Activated T-cell treated with anti-CD3 and anti-CD28 coated beads for 1 hour (primary cell): Measurements from ENCODE around the gene KCNJ11.
A peak's percentile ranks its signal among the peaks of the same experiment; 100 is the strongest.

Source experiments
- DNase-seq: peaks from one replicate; pipeline ENCODE4 v3.0.0-alpha.2; 2020; ENCODE audit warnings: low read depth

KCNJ11 gene

DNA sequence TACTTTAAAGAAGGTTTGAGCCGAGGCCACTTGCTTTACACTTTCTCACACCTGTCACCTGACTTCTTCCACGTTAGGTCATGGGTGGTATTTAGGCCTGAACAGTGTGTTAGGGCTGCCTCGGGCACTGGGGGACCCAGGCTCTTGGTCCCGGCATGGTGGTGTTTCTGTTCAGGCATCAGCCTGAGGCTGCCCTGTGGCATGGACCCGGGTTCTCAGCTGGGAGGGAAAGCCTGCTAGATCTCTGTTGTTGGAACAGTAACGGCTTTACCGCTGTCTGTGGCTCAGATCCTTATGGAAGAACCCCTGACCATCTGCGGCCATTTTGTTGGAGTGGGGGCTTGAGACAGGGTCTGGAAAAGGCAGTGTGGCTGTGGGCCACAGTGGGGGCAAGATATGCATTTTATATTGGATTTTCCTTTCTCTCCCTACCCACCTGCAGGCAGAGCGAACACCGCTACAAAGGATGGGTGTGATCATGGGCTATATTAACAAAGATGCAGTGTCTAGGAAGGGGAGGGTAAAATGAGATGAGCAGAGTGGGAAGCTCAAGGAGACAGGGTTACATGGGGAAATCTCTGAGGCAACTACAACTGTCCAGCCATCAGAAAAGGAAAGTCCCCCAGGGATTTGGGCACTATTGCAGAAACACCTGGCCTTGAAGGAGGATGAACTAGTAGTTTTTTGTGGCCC lies 1.6 kb upstream of the KCNJ11 start:
- DNase-seq, result no peak

DNA sequence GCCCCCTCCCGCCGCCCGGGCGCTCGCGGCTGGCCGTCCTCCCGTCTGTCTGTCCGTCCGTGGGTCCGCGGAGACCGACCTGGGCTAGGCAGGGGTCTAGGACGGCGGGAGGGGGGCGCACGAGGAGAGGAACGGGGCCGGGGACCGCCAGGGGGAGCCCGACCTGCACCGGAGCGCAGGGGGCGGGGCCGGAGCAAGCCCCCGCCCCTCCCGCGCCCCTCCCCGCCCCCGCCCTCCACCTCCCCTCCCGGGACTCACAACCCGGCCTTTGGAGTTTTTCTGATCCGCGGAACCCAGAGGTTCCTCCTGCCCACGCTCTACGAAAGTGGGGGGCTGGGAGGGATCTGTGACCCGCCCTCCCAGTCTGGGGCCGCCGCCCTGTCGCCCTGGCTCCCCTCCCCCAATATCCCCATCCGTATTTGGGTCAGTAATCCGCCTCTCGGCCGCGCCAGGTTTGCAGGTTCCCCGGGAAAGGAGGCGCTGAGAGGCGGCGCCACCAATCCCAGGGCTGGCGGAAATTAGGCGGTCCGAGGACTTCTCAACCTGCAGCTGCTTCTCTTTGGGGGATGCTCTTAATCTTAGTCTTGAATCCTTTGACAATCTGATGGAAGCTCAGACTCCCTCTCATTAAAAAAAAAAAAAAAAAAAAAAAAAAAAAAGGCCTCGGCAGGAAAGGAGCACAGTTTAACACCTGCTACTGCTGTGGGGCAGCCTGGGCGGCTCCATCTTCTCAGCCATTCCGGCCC lies 925 bp upstream of the KCNJ11 start:
- peak; percentile 74 for DNase-seq

DNA sequence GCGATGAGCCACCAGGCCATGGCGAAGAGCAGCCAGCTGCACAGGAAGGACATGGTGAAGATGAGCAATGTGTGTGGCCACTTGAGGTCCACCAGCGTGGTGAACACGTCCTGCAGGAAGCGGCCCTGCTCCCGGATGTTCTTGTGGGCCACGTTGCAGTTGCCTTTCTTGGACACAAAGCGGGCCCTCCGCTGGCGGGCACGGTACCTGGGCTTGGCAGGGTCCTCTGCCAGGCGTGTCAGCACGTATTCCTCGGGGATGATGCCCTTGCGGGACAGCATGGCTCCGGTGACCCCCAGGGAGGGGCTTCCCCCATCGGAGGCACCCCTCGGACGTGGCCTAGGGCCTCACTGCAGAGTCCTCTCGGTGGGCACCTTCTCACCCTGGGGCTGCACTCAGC lies 648 bp downstream of the KCNJ11 start:
- DNase-seq, result no peak

DNA sequence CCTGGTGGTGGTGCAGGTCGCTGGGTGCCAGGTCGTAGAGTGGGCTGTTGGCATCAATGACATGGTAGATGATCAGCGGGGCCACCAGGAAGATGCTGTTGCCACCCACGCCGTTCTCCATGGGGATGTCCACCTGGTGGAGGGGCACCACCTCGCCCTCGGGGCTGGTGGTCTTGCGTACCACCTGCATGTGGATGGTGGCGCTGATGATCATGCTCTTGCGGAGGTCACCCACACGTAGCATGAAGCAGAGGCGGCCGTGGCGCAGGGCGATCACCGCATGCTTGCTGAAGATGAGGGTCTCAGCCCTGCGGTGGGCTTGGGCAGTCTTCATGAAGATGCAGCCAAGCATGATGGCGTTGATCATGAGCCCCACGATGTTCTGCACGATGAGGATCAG lies 1.2 kb downstream of the KCNJ11 start:
- DNase-seq, result no peak

DNA sequence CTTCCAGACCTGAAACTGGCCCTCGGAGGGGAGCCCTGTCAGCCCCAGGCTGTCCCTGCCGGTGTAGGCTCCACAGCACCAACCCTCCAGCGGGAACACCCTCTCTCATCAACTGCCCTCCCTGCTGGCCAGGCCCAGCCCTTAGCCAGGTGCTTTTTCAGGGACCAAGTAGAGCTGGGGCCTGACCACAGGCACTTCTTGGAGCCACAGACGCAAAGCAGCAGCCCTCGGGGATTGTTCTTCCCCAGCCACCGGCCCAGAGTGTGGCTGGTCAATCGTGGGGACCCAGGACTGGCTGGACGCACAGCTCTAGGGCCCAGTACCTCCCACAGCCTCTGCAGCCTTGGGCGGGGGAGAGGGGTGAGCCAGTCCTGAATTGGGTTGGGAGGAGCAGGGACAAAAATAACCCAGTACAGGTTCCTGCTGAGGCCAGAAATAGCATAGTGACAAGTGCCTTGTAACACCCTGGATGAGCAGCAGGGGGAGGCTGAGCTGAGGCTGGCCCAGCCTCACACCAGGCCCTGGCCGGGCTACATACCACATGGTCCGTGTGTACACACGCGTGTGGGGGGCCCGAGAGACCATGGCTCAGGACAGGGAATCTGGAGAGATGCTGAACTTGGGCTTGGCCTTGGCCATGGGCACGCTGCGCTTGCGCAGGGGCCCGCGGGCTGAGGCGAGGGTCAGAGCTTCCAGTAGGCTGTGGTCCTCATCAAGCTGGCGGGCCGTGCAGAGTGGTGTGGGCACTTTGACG lies 2.0 kb downstream of the KCNJ11 start:
- DNase-seq, result no peak

DNA sequence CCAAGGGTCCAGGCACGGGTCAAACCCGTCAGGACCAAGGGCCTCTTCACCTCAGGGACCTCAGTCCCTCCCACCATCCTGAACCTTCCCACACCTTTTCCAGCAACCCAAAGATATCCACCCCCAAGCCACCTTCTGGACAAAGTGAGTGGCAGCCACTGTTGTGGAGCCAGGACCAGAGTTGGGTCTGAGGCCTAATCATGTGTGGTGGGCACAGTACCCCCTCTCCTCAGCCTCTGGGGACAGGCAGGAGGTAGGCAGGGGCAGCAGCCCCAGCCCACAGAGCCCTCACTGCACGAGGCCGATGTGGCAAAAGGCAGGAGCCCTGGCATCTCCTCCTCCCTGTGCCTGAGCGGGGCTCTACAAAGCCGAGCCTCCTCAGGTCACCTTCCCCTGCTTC lies 2.5 kb downstream of the KCNJ11 start:
- no peak for DNase-seq

DNA sequence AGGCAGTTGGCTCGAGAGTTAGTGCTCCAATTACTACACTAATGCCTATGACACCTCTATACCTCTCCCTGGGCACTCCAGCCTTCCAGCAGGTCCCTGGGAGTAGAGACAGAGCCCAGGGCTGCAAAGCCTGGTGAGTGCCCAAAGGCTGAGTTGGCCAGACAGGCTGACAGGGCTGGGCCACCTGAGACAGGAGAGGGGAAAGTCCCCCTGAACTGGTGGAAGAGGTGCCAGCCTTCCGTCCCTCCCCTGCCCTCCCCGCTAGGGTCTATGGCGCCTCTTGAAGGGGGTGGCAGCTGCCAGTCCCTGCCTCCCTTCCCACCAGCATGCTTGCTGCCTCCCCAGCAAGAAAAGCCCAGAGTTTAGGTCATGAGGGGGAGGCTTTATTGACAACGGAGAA lies 3.0 kb downstream of the KCNJ11 start:
- no peak for DNase-seq

DNA sequence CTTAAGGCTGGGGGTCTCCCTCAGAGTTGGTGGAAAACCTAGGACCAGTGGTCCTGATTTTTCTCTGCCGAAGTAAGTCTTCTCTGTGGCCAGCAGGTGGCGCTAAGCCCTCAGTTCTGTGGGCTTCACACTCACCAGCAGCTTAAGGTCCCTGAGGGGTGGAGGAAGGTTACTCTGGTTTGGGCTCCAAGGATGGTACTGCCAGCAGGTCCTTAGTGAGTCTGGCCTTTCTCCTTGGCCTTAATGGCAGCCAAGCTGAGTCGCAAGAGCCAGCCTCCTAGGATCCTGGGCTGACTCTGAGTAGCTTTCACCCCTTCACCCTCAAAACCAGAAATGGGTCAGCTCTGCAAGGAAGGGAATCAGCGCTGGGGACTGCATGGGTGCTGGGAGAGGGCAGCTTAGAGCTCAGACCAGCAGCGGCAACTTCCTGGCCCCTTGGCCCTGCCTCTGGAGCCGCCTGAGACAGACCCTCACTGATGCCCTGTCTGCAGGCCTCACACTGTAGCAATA lies 4.4 kb downstream of the KCNJ11 start:
- peak; percentile 82 for DNase-seq

DNA sequence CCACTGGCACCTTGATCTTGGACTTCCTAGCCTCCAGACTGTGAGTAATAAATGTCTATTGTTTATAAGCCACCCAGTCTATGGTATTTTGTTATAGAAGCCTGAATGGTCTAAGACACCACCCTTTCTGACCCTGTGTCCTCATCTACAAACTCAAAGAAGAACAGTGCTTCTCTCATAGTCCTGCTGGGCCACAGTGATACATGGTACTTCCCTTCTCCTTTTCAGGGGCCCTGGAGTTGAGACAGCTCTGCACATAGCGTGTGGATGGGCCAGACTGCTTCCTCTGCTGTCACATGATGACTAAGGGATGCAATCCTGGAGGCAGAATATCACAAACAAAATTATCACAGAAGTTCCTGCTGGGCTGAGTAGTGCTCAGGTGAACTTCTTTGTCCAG lies 5.0 kb downstream of the KCNJ11 start:
- no peak for DNase-seq

DNA sequence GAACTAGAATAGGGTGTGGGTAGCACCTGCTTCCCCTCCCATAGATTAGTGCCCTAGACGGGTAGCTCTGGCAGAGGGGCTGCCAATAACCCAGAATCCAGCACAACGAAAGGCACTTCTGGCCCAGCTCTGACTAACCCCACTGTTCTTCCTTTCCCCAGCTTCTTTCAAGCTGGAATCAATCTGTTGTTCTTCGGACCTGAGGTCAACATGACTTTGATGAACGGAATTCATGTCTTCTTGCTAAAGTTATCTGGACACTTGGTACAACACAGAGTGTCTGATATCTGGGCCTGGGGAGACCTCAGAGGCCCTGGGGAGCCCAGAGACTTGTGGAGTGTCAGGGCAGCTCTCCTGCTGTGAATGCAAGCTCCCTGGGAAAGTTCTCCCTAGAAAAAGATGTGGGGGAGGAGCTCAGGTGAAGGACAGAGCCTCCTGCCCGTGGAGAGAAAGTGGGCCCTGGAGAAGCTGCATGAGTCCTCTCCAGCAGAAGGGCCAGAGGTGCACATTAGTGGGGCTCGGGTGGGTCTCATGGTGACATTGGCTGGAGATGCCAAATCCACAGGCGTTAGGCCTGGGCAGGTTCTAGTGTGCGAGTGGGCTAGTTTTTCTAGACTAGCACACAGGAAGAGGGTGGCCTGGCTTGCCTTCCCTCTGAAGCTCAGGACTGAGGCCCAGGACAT lies 6.3 kb downstream of the KCNJ11 start:
- DNase-seq, result no peak

DNA sequence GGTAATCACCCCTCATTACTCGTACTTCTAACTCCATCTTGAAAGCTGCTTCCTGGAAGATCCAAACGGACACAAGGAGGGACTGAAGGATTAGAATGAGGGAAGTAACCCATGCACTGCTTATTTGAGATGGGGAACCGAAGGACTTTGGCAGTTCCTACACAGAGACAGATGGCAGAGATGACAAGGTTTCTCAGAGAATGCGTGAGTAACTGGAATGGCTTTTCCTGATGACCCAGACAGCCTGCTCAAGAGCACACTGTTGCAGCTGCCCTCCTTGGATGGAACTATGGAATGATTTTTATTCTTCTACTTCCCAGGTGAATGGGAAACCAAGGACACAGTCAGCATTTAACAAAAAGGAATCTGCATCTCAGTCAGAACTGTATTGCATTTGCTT lies 7.3 kb downstream of the KCNJ11 start:
- DNase-seq, result no peak

DNA sequence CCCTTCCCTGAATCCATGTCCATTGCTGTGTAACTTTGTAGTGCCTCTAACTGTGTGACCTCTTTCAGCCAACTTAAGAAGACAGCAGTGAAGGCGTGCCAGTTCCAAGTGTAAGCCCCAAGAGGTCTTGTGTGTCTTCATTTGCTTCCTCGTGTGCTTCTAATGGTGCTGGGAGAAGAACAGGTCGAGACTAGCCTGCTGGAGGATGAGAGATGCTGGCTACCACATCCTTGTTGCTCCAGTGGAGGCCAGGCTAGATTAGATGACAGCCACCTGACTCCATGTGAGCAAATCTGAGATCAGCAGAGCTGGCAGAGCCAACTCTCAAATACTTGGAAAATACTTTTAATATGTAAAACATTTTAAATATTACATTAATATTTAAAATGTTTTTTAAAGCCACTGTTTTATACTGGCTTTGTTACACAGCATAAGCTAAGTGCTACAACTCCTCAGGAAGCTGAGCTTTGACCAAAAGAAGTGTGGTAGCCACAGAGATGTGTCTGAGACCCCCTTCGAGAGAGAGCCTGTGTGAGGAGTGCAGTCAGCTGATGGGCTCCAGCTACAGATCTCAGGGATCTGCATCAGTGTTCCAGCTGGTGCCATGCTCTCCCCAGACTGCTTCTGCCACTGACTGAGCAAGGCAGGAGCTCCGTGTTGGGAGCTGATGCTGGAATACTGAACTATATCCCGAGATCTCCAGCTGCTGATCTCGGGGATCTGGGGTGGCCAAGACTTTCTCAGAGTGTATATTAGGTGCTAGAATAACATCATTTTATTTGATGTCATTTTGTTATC lies 8.9 kb downstream of the KCNJ11 start:
- DNase-seq, result no peak

DNA sequence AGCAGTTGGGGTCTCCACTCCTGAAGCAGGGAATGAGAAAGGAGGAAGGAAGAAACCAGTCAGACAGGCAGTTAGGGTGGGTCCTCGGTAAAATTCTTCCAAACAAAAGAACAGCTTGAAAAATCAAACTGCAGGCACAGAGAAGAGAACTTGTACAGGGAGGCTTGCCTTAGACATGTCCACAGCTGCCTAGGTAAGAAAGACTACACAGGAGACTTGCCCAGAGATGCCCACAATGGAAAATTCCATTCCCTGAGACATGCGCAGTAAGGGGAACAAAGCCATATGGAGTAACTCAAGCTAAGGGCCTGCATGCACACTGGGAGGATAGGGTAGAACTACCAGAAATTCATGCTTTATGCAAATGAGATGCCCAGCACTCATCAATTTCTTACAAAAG lies 9.8 kb downstream of the KCNJ11 start:
- DNase-seq, result no peak

DNA sequence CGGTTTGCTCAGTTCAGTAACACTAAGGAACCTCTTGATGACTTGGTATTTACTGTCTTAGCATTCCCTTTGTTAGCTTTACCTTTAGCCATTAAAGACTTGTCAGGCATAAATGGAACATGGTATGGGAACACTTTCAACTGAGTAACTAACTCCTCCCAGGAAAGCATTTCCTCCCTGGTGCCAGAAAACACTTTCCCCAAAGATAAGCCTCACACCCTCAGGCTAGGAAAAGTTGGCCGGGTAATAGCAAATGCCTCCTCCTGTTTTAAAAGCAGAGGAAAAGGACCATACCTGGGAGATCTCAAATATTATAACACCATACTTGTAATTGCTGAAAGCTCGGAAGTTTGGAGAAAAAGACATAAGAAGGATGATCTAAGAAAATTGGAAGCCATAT lies 12.0 kb downstream of the KCNJ11 start:
- DNase-seq, result no peak

DNA sequence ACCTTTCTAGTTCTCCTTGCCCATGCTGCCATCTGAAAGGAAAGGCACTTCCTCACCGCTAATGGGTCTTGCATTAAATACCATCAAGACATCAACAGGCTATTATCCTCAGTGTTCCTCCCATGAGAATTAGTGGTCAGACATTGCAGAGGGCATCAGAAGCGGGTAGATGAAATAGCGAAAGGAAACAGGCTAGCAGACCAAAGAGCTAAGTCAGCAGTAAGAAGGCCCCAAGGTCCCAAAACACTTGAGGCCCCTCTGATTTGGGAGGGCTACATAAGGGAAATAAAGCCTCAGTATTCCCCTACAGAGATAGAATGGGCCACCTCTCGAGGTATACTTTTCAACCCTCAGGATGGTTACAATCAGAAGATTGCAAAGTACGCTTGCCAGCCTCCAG lies 12.9 kb downstream of the KCNJ11 start:
- DNase-seq, result no peak

DNA sequence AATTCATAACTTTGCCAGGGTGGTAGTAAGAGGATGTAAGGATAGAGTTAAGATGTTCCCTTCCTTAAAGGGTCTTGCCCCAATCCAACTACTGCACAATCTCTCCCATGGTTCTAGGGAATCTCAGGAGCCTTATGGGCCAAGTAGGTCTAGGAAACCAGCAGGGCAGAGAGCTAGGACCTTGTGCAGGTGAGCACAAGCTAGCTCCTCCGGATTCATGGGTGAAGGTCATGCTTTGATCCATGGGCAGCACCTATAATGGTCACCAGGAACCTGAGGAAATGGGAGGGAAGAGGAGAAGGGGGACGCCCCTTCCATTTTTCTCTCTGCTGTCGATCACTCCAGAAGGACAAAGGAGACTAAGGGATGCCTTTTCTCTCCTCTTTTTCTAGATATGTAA lies 16.8 kb downstream of the KCNJ11 start:
- no peak for DNase-seq

DNA sequence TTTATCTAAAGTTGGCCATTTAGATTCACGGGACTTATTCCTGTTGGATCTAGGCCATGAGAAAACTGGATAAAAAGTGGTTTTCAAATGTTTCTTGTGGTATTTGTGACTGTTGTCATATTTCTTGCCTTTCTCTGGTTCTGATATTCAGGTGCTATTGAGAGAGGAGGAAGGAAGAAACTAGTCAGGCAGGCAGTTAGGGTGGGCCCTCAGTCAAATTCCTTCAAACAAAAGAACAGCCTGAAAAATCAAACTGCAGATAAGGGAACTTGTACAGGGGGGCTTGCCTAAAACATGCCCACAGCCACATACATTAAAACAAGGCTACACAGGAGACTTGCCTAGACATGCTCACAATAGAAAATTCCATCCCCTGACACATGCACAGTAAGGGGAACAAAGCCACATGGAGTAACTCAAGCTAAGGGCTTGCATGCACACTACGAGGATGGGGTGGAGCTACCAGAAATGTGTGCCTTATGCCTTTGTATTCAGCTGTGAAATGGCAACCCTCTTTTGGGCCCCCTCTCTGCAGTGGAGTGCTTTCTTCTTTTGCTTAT lies 18.7 kb downstream of the KCNJ11 start:
- no peak for DNase-seq

DNA sequence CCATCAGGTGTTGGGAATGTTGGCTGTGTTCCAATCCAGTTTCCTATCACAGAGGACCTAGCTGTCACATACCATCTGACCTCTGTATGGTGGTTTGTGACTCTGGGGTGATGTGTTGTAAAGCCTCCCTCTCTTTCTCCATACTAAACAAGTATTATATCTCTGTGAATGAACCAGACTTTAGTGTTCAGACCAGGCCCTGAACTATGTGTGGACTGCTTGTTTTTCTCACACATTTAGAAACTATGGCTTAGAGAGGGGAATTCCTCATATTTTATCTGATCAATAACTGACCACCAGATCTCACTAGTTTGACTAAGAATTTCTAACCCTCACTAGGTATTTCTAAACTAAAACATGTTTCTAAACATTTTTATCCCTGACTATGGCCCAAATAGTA lies 19.4 kb downstream of the KCNJ11 start:
- no peak for DNase-seq

DNA sequence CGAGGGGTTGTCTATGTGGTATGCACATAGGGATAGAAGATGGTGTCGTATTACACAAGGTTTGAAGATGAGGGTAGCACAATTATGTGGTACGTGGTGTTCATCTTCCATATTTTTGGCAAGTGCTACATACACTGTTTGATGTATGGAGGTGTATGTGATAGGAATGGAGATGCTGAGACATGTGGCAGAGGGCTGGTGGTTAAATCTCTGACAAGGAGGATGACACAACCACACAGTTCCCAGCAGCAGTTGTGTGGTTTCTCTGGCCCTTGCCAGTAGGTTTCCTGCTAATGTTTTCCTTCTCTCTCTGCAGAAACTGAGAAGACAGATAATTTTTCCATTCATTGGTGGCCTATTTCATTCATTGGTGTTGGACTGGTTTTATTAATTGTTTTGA lies 19.9 kb downstream of the KCNJ11 start:
- DNase-seq, result no peak

DNA sequence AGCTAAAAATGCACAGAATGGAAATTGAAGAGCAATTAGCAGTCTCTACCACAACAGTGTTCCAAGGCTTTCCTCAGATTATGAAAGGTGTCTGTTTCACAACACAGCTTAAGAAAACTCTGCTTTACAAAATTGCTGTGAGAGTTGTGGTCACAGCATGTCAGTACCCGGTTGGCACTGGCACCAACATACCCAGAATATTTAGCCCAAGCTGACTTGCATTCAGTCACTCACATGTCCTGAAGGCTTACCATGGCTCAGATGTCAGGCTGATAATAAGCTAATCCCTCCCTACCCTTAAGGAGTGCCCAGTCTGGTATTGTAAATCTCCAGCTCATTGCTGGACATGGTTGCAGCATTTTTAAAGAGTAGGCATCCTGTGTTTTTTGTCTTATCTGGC lies 22.0 kb downstream of the KCNJ11 start:
- DNase-seq, result no peak

DNA sequence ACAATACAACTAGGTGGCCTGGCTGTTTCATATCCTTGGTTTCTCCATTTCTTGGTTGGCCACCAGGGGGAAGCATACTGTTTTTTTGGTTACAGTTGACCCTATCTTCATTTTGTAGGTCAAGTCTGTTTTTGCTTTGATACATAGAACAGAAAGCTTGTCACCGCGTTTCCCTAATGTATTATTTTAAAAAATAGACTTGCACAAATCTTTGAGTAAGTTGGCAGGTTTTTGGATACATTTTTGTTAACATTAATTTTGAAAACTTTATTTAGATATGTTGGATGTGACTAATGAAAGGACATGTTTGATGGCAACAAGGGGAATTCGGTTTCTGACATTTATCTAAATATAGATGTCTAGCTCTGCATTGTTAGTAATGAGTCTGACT lies 33.9 kb downstream of the KCNJ11 start:
- DNase-seq, result peak; percentile 47
